ENCODE data around the gene ACP6. TPM values are rescaled to one million over a fixed set of nuclear protein-coding genes. Genes with fewer than 3 reads are reported as not detected.

The ACP6 gene
- 14.4 and 15.3 TPM in 2 replicates for total RNA-seq (2021)
- percentile 58 among the genes with signal in this experiment for Bru-seq, nascent RNA
- percentile 56 among the genes with signal in this experiment for BruChase-seq, experiment 1, labeled RNA remaining after a 2-hour chase
- BruChase-seq, experiment 2, labeled RNA remaining after a 6-hour chase = percentile 51 among the genes with signal in this experiment
- long read RNA-seq, full-length matches to known transcripts = 14 of 21 reads
- long read RNA-seq, partial matches to known transcripts = 3 of 21 reads
- long read RNA-seq, other reads (novel, unspliced or antisense) = 4 of 21 reads

DNA sequence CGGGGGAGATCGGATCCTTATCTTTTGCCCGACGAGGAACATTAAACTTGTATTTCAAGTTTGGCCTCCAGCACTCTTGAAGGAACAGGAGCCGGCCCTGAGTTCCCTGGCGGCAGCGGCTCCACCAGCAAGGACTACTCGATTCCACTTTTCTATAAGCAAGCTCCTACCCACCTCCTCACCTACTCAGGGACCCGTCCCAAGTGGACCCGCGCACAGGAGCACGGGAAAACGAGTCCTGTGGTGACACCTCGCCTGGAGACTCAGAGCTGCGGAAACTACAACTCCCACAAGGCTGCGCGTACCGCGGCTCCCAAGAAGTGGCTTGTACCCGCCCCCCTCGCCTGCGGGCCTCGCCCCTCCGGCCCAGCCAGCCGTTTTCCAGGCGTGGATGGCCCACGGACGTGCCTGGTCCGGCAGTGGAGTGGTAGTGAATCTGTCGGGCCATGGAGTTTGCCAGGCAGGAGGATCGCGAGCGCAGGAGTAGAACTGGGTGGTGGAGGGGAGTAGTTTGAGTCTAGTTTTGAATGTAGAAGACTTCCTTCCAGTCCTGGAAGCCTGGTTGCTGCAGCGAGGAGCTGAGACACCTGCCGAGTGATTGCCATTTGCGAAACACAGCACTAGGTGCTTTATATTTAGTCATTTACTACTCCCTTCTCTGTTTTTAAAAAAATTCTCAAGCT, at the start of gene ACP6:
Gene ACP6 (minus strand): TSS at position 206 of the 683 bp plus-strand sequence. CDS start 476 bp downstream, outside the sequence.
- H3K4me3 ChIP-seq (ENCODE audit: low read depth, low read length, poor library complexity, severe bottlenecking) = peak within 1 kb of the TSS; percentile 81
- H3K4me1 ChIP-seq (ENCODE audit: insufficient read depth, low read length, poor library complexity, severe bottlenecking) = peaks cover 19% of the 10 kb centered on the region
- no peaks in the 10 kb centered on the region for H3K9me3 ChIP-seq (ENCODE audit: low read depth, low read length, poor library complexity, severe bottlenecking)
- no peaks in the 10 kb centered on the region for H3K27me3 ChIP-seq (replicated peaks; ENCODE audit: insufficient read depth, low read depth, low read length, poor library complexity)
- intact Hi-C loops (cut with micrococcal nuclease; ENCODE audit: unreplicated experiment) = loop anchor here (5.0 kb wide), 1 partner anchor 73 kb away; no protein-coding TSS in a partner anchor
- ChIA-PET POLR2A (ENCODE audit: low non-redundant PET) (interaction anchor here (0.6 kb wide), 1 partner anchor 41 kb away, joined by 3 read pairs; no protein-coding TSS in a partner anchor), CTCF (no interaction called here)
- TF ChIP-seq, protein P1, sequence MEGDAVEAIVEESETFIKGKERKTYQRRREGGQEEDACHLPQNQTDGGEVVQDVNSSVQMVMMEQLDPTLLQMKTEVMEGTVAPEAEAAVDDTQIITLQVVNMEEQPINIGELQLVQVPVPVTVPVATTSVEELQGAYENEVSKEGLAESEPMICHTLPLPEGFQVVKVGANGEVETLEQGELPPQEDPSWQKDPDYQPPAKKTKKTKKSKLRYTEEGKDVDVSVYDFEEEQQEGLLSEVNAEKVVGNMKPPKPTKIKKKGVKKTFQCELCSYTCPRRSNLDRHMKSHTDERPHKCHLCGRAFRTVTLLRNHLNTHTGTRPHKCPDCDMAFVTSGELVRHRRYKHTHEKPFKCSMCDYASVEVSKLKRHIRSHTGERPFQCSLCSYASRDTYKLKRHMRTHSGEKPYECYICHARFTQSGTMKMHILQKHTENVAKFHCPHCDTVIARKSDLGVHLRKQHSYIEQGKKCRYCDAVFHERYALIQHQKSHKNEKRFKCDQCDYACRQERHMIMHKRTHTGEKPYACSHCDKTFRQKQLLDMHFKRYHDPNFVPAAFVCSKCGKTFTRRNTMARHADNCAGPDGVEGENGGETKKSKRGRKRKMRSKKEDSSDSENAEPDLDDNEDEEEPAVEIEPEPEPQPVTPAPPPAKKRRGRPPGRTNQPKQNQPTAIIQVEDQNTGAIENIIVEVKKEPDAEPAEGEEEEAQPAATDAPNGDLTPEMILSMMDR (conservative IDR thresholded peaks at IDR 0.05; ENCODE audit: low read depth, low read length) = no peak
- TF ChIP-seq EZH2 (IDR thresholded peaks at IDR 0.05; ENCODE audit: borderline replicate concordance, low read depth, low read length, poor library complexity, severe bottlenecking) = no peak
- DNase-seq (ENCODE audit: low spot score) = peak; percentile 98
- peak within 1 kb of the TSS; percentile 62 for H3K27ac ChIP-seq (ENCODE audit: low read depth, low read length, poor library complexity, severe bottlenecking)
- BruUV-seq (replicated peaks) = no TSS peak
- no peaks in the 10 kb centered on the region for H3K36me3 ChIP-seq (ENCODE audit: insufficient read depth, low read length, poor library complexity, severe bottlenecking)

DNA sequence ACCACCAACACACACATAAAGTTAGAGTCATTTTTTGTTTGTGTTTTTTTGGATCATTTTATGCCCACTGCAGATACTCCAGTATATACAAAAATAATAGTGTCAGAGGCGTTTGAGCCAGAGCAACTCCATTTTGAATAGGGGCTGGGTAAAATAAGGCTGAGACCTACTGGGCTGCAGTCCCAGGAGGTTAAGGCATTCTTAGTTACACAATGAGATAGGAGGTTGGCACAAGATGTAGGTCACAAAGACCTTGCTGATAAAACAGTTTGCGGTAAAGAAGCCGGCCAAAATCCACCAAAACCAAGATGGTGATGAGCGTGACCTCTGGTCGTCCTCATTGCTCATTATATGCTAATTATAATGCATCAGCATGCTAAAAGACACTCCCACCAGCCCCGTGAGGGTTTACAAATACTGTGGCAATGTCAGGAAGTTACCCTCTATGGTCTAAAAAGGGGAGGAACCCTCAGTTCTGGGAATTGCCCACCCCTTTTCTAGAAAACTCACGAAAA, 49.4 kb upstream of the ACP6 start:
- Histone ChIP-seq H3K27ac (ENCODE audit: low read depth, low read length, poor library complexity, severe bottlenecking) (no peak overlapping the region), H3K9me3 (ENCODE audit: low read depth, low read length, poor library complexity, severe bottlenecking) (no peaks in the 10 kb centered on the region), H3K4me3 (ENCODE audit: low read depth, low read length, poor library complexity, severe bottlenecking) (no peak overlapping the region), H3K36me3 (ENCODE audit: insufficient read depth, low read length, poor library complexity, severe bottlenecking) (no peaks in the 10 kb centered on the region), H3K27me3 (replicated peaks; ENCODE audit: insufficient read depth, low read depth, low read length, poor library complexity) (no peaks in the 10 kb centered on the region), H3K4me1 (ENCODE audit: insufficient read depth, low read length, poor library complexity, severe bottlenecking) (no peaks in the 10 kb centered on the region)
- ChIA-PET CTCF (no interaction called here), POLR2A (ENCODE audit: low non-redundant PET) (no interaction called here)
- intact Hi-C loops (cut with micrococcal nuclease; ENCODE audit: unreplicated experiment) = loop anchor here (5.0 kb wide), 1 partner anchor 48 kb away; no protein-coding TSS in a partner anchor
- DNase-seq (ENCODE audit: low spot score) = no peak
- TF ChIP-seq, protein P1 (conservative IDR thresholded peaks at IDR 0.05; ENCODE audit: low read depth, low read length) = no peak
- TF ChIP-seq EZH2 (IDR thresholded peaks at IDR 0.05; ENCODE audit: borderline replicate concordance, low read depth, low read length, poor library complexity, severe bottlenecking) = no peak
- BruUV-seq (replicated peaks) = no TSS peak

DNA sequence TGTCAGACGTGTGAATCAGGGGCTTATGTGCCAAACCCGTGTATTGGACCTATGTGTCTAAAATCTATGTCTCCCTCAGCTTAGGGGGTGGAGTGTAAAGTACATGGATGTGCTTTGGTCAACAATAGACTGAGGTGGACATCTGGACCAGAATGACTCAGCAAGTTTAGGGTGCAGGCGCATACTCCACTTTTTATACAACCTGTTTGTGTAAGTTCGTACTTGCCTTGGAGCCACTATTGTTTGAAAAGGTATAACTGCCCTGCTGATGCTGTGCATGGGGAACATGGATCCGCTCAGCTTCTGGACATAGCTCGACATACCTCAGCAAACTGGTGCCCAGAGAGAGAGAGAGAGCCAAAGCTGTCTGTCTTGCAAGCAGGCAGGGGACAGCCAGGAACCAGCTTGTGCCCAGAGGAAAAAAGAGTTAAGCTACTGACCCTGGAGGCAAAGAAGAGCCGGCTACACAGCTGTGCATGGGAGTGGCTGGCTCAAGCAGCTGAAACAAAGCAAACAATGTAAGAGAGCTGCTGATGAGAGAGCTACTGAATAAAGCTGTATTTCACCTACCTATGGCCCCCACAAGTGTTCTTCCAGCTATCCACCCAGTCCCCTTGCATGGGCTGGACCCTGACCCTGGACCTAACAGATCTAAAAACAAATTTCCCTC, 48.8 kb upstream of the ACP6 start:
- H3K9me3 ChIP-seq (ENCODE audit: low read depth, low read length, poor library complexity, severe bottlenecking) = no peaks in the 10 kb centered on the region
- no TSS peak for BruUV-seq (replicated peaks)
- H3K4me1 ChIP-seq (ENCODE audit: insufficient read depth, low read length, poor library complexity, severe bottlenecking) = no peaks in the 10 kb centered on the region
- no peak for DNase-seq (ENCODE audit: low spot score)
- no peaks in the 10 kb centered on the region for H3K36me3 ChIP-seq (ENCODE audit: insufficient read depth, low read length, poor library complexity, severe bottlenecking)
- H3K27me3 ChIP-seq (replicated peaks; ENCODE audit: insufficient read depth, low read depth, low read length, poor library complexity) = peaks cover 5% of the 10 kb centered on the region
- TF ChIP-seq EZH2 (IDR thresholded peaks at IDR 0.05; ENCODE audit: borderline replicate concordance, low read depth, low read length, poor library complexity, severe bottlenecking) = no peak
- TF ChIP-seq, protein P1 (conservative IDR thresholded peaks at IDR 0.05; ENCODE audit: low read depth, low read length) = no peak
- CTCF ChIA-PET = no interaction called here
- POLR2A ChIA-PET (ENCODE audit: low non-redundant PET) = no interaction called here
- no peak overlapping the region for H3K4me3 ChIP-seq (ENCODE audit: low read depth, low read length, poor library complexity, severe bottlenecking)
- no peak overlapping the region for H3K27ac ChIP-seq (ENCODE audit: low read depth, low read length, poor library complexity, severe bottlenecking)
- intact Hi-C loops (cut with micrococcal nuclease; ENCODE audit: unreplicated experiment) = no loop called here
